Peyer's patch (tissue), 4 donors: ENCODE results near the gene SLC39A5.

Source experiments
- CTCF ChIP-seq, 6 experiments: fragments of 450-650 bp in 4 of 6; fragments of 200-600 bp in 2 of 6; sonication (generic) in 1 of 6; IDR thresholded peaks; one replicate each; pipeline ENCODE4 v1.5.1; 2017 to 2019; ENCODE audit warnings: antibody characterized with exemption in 6 of 6, mild to moderate bottlenecking in 3 of 6, moderate library complexity in 1 of 6
- POLR2A ChIP-seq, 2 donors: fragments of 450-650 bp; IDR thresholded peaks; one replicate each; pipeline ENCODE4 v1.5.1; 2017; ENCODE audit warnings: antibody characterized with exemption in 2 of 2, mild to moderate bottlenecking in 2 of 2, moderate library complexity in 2 of 2

DNA sequence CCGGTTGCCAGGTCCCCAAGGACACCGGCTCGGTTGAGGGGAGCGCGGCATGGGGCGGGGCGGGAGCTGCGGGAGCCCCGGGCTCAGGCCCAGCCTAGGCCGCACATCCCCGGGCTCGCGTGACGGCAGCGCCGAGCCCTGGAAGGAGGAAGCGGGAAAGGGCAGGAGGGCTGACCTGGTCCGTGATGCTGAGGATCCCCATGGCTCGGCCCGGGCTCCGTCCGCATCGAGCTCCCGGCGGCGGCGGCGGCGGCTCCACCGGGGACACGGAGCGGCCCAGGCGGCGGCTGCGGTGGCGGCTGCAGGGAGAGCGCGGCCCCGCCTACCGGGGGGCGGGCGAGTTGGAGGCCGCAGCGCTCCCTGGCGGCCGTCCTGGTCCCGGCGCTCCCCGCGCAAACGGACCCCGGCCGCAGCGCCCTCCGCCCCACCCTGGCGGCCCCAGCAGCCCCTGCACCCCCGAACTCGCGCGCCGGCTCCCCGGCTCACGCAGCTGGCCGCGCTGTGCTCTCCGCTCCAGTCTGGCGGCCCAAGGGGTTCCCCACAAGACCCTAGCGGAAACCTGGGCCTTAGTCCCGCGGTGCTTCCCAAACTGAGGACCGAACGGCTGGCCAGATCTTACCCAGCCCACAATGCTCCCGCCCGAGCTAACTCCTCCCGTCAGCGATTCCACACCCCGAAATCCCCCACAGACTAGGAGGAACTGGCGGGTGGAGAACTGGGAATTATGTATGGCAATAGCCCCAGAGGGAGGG lies 28.4 kb downstream of the SLC39A5 start, which contains the start of gene ANKRD52:
- TF ChIP-seq CTCF (IDR thresholded peaks at IDR 0.05): peak; percentile 66 to 93 (median 90)
- peak in 1 of 2 donors; percentile 6 for TF ChIP-seq POLR2A (IDR thresholded peaks at IDR 0.05)
